ENCODE results near the gene FBXO34.

DNA sequence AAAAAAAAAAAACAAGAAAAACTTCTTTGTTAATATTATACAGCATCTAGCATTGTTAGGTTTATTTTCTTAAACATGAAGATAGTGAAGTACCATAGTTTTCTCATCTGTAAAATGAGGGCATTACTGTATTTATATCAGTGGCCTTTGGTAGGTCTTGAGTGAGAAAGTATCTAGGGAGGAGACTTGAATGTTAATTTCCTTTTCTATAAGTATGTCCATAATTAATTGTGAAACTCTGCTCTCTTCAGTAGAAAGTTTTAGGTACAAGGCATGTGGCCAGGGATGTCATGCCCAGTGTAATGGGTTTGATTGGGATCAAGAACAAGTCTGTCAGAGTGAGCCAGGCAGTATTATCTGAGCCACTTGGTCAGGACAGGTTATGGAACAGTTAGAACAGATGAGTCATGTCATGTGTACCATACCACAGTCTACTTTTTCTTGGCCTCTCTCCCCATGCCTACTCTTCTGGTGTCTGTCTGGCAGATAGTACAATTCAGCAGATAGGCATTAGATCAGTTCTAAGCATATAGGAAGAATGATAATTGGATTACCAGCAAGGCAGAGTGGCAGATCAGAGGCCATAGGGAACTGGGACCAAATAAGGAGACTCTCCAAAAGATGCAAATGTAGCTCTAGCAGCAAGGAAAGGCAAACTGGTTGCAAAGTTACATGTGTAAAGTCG lies 30.4 kb downstream of the FBXO34 start:
- TF ChIP-seq, protein P1, sequence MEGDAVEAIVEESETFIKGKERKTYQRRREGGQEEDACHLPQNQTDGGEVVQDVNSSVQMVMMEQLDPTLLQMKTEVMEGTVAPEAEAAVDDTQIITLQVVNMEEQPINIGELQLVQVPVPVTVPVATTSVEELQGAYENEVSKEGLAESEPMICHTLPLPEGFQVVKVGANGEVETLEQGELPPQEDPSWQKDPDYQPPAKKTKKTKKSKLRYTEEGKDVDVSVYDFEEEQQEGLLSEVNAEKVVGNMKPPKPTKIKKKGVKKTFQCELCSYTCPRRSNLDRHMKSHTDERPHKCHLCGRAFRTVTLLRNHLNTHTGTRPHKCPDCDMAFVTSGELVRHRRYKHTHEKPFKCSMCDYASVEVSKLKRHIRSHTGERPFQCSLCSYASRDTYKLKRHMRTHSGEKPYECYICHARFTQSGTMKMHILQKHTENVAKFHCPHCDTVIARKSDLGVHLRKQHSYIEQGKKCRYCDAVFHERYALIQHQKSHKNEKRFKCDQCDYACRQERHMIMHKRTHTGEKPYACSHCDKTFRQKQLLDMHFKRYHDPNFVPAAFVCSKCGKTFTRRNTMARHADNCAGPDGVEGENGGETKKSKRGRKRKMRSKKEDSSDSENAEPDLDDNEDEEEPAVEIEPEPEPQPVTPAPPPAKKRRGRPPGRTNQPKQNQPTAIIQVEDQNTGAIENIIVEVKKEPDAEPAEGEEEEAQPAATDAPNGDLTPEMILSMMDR (IDR thresholded peaks at IDR 0.05): no peak
- TF ChIP-seq POLR2A (IDR thresholded peaks at IDR 0.05): no peak
